Activated naive CD4-positive, alpha-beta T cell treated with anti-CD3 and anti-CD28 coated beads, Interleukin-2, amount 50 U/mL, for 24 hours (primary cell): ENCODE data around the gene RASA3.

ENCODE experiments used
- H3K27ac Mint-ChIP-seq: one replicate; pipeline ENCODE4 v1.8.0; 2021; ENCODE audit warnings: mild to moderate bottlenecking, mixed read lengths
- H3K27me3 Mint-ChIP-seq: one replicate; pipeline ENCODE4 v1.8.0; 2021; ENCODE audit warnings: mixed read lengths
- H3K36me3 Mint-ChIP-seq: one replicate; pipeline ENCODE4 v1.8.0; 2021; ENCODE audit warnings: mixed read lengths
- H3K4me1 Mint-ChIP-seq: one replicate; pipeline ENCODE4 v1.8.0; 2021; ENCODE audit warnings: mixed read lengths
- H3K4me3 Mint-ChIP-seq: one replicate; pipeline ENCODE4 v1.8.0; 2021; ENCODE audit warnings: mild to moderate bottlenecking, mixed read lengths
- H3K9me3 Mint-ChIP-seq: one replicate; pipeline ENCODE4 v1.8.0; 2021; ENCODE audit warnings: mixed read lengths

Gene RASA3

DNA sequence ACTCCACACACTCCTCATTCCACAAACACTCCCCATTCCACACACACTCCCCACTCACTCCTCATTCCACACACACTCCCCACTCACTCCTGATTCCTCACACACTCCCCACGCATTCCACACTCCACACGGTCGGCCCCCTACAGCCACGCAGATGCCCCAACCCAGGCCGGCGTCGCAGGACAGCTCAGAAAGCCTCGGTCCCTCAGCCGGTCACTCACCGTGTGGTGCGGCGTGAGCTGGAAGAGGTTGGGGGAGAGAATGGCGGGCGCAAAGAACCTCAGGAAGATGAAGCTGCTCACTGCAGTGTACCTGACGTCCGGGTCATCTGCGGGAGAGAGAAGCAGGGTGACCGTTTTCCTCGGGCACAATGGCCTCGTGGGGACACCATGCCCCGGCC, 119.5 kb downstream of the RASA3 start:
- Mint-ChIP-seq H3K9me3 (no peaks in the 10 kb centered on the region), H3K27me3 (no peaks in the 10 kb centered on the region), H3K36me3 (peaks cover 7% of the 10 kb centered on the region), H3K4me3 (no peak overlapping the region), H3K4me1 (peaks cover 4% of the 10 kb centered on the region), H3K27ac (no peak overlapping the region)

DNA sequence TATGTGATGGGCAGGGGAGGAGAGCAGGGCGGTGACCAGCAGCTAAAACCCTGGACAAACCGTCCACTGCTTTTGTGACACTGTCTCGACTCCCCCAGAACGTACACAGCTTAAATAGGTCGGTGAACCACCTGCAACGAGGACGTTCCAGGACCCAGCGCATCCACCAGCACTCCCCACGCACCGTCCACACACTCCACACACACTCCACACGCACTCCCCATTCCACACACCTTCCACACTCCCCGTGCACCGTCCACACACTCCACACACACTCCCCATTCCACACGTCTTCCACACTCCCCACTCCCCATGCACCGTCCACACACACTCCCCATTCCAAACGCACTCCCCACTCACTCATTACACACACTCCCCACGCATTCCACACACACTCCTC, 120.3 kb downstream of the RASA3 start:
- H3K27me3 Mint-ChIP-seq = no peaks in the 10 kb centered on the region
- no peak overlapping the region for H3K27ac Mint-ChIP-seq
- H3K36me3 Mint-ChIP-seq = peaks cover 7% of the 10 kb centered on the region
- no peaks in the 10 kb centered on the region for H3K9me3 Mint-ChIP-seq
- H3K4me1 Mint-ChIP-seq = peaks cover 4% of the 10 kb centered on the region
- H3K4me3 Mint-ChIP-seq = no peak overlapping the region

DNA sequence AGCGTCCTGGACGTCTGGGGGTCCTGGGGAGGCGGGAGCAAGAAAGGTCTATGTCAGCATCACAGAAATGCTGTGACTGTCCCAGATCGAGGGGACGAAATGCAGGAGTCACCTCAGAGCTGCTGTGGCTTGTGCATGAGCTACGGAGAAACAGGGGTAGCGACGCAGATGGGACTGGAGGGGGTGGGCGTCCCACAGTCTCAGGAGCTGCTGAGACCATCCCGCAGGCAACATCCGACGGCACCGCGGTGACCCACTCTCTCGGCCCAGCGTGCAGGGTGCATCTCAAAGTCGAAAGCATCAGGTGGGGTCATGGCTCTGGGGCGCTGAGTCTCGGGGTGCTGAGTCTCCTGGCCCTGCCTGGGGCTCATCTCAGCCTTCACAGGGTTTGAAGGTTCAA, 121.2 kb downstream of the RASA3 start:
- Mint-ChIP-seq H3K36me3 (peaks cover 7% of the 10 kb centered on the region), H3K4me3 (no peak overlapping the region), H3K27ac (peak overlapping the region; percentile 88), H3K27me3 (no peaks in the 10 kb centered on the region), H3K9me3 (no peaks in the 10 kb centered on the region), H3K4me1 (peaks cover 4% of the 10 kb centered on the region)

DNA sequence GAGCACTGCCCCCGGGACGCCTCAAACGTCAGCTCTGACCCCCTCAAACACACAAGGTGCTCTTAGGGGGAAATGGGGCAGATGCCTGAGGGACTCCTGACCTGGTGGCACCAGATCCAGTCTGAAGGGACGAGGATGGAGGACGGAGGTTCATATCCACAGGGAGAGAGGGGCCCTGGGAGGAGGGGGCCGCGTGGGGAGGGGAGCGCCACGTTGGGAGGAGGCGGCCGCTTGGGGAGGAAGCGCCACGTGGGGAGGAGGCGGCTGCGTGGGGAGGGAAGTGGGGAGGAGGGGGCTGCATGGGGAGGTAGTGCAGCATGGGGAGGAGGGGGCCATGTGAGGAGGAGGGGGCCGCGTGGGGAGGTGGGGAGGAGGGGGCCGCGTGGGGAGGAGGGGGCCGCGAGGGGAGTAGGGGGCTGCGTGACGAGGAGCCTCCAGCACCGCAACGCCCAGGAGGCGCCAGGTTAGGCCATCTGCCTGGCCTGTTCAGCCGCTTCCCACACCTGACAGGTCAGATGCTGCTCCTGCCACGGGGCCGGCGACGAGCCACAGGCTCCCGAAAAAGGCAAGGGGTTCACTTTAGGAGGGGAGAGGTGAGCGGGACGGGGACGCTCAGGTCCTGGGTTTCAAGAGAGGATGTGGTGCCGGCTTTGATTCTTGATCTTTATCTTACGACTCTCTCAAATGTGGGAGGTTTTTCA, 121.9 kb downstream of the RASA3 start:
- Mint-ChIP-seq H3K4me3 (no peak overlapping the region), H3K36me3 (peaks cover 6% of the 10 kb centered on the region), H3K27ac (peak overlapping the region; percentile 88), H3K27me3 (no peaks in the 10 kb centered on the region), H3K4me1 (peaks cover 4% of the 10 kb centered on the region), H3K9me3 (no peaks in the 10 kb centered on the region)

DNA sequence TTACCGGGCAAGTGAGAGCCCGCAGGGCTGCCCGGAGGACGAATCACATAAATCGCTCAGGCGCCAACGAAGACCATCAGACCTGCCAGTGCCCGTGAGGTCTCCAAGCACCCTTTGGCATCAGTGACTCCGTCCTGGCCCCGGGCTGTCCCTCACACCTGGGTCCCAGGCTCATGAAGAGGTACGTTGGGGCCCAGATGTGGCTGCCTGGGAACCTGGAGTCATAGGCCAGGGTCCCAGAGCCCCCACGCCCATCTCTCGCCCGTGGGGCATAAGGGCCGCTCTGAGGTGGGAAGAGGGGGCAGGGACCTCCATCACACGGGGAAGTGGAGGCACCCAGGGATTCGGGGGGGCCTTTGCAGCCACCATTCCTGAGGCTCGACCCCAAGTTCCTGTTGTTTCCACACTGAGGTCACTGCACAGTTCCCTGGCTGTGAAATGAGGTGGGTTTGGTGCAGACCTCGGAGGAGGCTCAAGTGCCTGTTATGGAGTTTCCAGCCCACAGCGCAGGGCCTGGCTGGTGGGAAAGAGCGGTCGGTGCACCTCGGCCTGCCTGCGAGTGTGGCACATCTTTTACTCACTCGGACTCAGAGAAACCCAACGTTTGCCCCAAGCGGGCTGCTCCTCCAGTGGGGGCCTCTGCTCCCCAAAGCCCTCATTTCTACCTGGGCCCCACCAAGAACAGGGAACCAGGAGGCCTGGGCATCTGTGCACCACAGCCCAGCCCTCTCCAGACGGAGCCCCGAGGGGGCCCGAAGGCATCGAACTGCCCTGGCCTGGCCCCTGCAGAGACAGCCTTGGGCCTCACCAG, 122.6 kb downstream of the RASA3 start:
- no peak overlapping the region for H3K4me3 Mint-ChIP-seq
- peaks cover 4% of the 10 kb centered on the region for H3K4me1 Mint-ChIP-seq
- H3K27me3 Mint-ChIP-seq = no peaks in the 10 kb centered on the region
- no peak overlapping the region for H3K27ac Mint-ChIP-seq
- H3K36me3 Mint-ChIP-seq = peaks cover 6% of the 10 kb centered on the region
- no peaks in the 10 kb centered on the region for H3K9me3 Mint-ChIP-seq

DNA sequence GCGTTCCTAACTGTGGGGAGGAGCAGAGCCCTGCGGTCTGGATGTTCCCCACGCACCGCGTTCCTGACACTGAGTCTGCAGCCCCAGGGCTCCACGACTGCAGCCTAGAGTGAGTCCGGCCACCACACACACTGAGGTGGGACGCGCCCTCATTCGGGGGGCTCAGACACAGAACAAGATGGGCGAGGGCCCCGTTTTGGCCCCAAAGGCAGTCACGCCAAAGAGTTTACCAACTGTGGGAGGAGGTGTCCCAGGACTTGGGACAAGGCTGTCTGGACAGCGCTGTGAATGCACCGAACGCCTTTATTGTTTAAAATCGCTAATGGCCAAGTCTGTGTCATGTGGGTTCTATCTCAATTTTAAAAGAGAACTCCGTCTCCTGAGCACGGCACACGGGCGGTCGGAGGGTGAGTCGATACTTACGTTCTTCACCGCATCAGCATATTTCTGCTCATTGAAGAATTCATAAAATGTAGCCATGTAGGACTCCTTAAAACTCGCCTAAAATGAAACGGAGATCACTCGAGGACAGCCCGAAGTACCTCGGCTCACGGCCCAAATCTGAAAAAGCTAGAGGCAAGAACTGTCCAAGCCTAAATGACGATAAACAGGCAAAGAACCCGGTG, 123.3 kb downstream of the RASA3 start:
- Mint-ChIP-seq H3K36me3 (peaks cover 8% of the 10 kb centered on the region), H3K27ac (peak overlapping the region; percentile 51), H3K9me3 (no peaks in the 10 kb centered on the region), H3K27me3 (no peaks in the 10 kb centered on the region), H3K4me3 (no peak overlapping the region), H3K4me1 (peaks cover 4% of the 10 kb centered on the region)

DNA sequence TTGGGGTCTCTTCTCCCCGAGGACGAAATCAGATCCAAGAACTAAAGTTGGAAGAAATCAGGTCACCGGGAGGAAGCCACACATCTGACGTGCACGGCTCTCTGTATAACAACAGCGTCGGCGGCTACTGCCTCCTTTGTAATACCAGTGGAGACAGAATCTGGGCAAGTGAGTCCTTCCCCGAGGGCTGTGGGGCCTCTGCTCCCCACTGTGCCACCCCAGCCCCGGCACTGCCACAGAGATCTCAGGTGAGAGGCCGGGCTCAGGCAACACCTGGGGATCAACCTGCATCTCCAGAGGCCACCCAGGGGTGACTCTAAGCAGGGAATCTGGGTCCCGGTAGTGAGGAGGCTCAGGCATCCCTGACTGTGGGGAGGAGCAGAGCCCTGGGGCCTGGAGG, 124.9 kb downstream of the RASA3 start:
- H3K36me3 Mint-ChIP-seq = peaks cover 8% of the 10 kb centered on the region
- H3K27me3 Mint-ChIP-seq = no peaks in the 10 kb centered on the region
- H3K4me1 Mint-ChIP-seq = peaks cover 4% of the 10 kb centered on the region
- no peaks in the 10 kb centered on the region for H3K9me3 Mint-ChIP-seq
- no peak overlapping the region for H3K27ac Mint-ChIP-seq
- no peak overlapping the region for H3K4me3 Mint-ChIP-seq

DNA sequence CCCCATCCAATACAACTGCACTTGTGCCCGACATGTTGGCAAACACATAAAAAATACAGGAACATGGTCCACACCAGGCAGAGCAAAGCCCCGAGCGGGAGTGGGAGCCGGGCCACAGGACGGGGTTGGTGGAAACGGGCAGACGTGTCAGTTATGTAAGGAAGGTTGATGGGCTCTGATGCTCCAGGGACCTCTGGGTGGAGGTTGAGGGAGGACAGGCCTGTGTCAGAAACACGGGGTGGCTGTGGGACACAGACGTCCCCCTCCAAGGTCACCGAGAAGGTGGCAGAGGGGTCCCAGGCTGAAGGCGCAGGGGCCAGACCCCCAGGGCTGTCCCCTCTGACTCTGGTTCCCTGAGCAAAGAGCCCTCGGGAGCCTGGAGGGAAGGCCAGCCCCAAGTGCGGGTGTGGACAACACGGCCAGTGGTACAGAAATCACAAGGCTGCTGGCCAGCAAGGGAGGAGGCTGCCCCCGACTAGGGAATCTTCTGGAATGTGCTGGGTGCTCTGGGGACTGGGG, 127.2 kb downstream of the RASA3 start:
- Mint-ChIP-seq H3K27me3 (no peaks in the 10 kb centered on the region), H3K27ac (no peak overlapping the region), H3K4me3 (no peak overlapping the region), H3K9me3 (no peaks in the 10 kb centered on the region), H3K36me3 (peaks cover 2% of the 10 kb centered on the region), H3K4me1 (no peaks in the 10 kb centered on the region)

DNA sequence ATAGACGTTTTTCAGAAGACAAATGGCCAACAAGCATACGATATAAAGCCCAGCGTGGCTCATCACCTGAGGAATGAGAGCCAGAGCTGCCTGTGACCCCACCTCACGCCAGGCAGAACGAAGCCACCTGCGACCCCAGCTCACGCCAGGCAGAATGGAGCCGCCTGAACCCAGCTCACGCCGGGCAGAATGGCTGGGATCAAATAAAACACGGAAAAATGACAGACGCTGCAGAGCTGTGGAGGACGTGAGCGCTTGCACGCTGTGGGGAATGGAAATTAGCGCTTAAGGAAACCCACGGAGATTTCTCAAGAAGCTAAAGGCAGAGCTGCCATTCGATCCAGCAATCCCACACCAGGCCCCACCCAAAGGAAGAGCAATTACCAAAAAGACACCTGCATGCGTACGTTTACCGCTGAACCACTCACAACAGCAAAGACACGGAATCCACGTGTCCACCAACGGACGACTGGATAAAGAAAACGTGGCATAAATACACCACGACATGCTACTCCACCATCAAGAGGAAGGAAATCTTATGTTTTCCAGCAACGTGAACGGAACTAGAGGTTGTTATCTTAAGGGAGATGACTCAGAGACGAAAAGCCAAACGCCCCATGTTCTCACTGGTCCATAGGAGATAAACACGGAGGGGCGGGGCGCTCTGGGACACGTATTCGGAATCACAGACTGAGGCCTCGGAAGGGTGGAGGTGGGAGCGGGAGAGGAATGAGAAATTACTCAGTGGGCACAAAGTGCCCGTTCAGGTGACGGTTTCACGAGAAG, 127.8 kb downstream of the RASA3 start:
- Mint-ChIP-seq H3K36me3 (peaks cover 2% of the 10 kb centered on the region), H3K4me1 (no peaks in the 10 kb centered on the region), H3K27me3 (no peaks in the 10 kb centered on the region), H3K4me3 (no peak overlapping the region), H3K27ac (peak overlapping the region; percentile 72), H3K9me3 (no peaks in the 10 kb centered on the region)

DNA sequence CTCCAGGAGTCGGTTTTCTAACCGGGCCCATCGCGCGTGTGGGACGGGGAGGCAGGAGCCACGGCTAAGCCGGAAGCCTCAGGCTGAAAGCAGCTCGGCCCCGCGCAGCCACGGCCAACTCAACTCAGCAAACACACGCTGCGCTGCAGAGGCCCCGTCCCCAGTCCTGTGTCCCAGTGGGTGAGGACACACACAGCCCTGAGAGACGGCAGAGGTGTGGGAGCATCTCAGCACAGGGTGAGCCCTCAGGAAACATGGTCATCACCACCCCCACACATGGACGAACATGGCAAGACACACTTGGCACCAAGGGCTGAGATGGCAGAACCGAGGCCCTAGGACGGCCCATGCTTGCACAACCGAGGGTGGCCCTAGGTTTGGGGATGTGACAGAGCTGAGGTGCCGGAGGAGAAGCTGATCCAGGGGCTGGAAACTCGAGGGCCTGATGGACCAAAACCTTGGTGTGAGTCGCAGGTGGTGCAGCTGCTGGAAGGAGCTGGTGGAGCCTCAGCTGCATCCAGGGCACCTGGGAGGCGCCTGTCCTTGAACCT, 129.6 kb downstream of the RASA3 start:
- peaks cover 4% of the 10 kb centered on the region for H3K36me3 Mint-ChIP-seq
- H3K27ac Mint-ChIP-seq = peak overlapping the region; percentile 68
- no peaks in the 10 kb centered on the region for H3K27me3 Mint-ChIP-seq
- H3K4me1 Mint-ChIP-seq = no peaks in the 10 kb centered on the region
- no peaks in the 10 kb centered on the region for H3K9me3 Mint-ChIP-seq
- H3K4me3 Mint-ChIP-seq = no peak overlapping the region

DNA sequence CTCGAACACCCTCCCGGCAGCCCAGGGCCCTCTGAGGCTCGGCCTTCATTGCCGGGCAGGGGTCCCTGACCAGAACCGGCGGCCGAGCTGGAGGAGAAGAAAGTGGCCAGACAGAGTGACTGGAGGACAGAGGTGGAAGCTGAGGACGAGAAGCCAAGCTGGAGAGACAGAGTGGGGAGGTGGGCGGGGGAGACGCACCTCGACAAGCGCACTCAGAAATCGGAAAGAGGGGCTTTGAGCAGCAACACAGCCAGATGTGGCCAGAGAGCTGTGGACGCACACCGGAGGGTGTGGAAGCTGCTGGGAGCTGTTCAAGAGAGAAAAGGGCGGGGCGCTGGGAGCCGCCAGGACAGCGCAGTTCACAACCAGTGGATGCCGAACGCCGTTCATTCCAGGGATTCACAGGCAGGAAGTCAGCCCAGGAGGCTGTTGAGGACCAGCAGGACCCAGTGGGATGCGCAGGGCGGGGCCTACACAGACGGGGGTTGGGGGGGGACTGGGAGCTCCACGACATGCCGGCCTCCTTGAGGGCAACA, 130.3 kb downstream of the RASA3 start:
- H3K27me3 Mint-ChIP-seq = no peaks in the 10 kb centered on the region
- no peaks in the 10 kb centered on the region for H3K4me1 Mint-ChIP-seq
- H3K36me3 Mint-ChIP-seq = peaks cover 4% of the 10 kb centered on the region
- H3K4me3 Mint-ChIP-seq = no peak overlapping the region
- no peaks in the 10 kb centered on the region for H3K9me3 Mint-ChIP-seq
- H3K27ac Mint-ChIP-seq = peak overlapping the region; percentile 35

DNA sequence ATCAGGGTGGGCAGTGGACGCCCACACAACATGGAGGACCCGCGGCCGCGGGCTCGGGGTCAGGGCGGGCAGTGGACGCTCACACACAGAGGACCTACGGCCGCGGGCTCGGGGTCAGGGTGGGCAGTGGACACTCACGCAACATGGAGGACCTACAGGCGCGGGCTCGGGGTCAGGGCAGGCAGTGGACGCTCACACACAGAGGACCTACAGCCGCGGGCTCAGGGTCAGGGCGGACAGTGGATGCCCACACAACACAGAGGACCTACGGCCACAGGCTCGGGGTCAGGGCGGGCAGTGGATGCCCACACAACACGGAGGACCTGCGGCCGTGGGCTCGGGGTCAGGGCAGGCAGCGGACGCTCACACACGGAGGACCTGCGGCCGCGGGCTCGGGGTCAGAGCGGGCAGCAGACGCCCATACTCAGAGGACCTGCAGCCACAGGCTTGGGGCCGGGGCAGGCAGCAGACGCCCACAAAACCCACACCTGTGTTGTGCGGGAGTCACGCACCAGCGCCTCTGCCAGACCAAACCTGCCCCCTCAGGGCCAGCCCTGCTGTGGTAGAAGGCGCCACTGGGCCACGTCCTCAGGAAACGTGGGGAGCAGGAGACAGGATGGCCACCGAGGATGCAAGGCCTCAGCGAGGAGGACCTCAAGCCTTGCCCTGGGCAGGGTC, 131.0 kb downstream of the RASA3 start:
- H3K4me3 Mint-ChIP-seq = no peak overlapping the region
- no peaks in the 10 kb centered on the region for H3K9me3 Mint-ChIP-seq
- peak overlapping the region; percentile 35 for H3K27ac Mint-ChIP-seq
- H3K36me3 Mint-ChIP-seq = peaks cover 4% of the 10 kb centered on the region
- no peaks in the 10 kb centered on the region for H3K27me3 Mint-ChIP-seq
- H3K4me1 Mint-ChIP-seq = no peaks in the 10 kb centered on the region

DNA sequence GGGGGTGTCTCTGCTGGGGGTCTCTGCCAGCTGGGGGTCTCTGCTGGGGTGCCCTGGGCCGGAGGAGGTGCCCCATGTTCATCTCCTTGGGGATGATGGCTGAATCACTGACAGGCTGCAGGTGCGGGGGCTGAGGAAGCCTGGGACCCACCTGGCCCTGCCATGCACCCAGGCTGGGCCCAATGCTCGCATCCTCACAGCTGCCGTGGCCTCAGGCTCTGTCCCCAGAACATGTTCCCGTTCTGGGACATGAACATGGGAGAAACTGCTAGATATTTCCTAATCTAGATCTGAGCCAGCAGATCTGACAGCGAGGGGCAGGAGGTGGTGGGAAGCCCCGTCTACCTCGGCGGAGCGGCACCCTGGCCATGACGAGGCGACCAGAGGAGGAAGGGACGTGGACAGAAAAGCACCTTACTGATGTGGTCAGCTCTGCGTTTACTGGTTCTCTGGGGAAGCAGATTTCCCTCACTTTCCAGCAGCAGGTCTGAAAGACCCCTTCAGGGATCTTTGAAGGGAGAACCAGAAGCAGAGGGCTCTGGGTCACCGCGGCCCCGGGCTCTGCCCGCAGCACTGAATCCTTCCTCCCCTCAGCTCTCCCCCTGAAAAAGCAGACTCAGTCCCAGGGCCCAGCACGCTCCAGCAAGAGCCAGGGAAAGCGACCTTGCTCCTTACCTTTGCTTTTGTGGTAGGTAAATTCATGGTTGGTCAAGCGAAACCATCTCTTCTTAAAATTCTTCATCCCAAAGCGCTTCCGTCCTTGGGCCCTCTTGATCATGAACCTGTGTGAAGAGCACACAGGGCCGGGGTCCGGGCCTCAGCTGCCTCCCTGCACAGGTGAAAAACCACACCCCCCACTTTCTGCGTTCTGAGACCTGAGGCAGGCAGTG, 132.0 kb downstream of the RASA3 start:
- no peaks in the 10 kb centered on the region for H3K27me3 Mint-ChIP-seq
- no peak overlapping the region for H3K4me3 Mint-ChIP-seq
- H3K36me3 Mint-ChIP-seq = peaks cover 4% of the 10 kb centered on the region
- H3K9me3 Mint-ChIP-seq = no peaks in the 10 kb centered on the region
- H3K27ac Mint-ChIP-seq = no peak overlapping the region
- H3K4me1 Mint-ChIP-seq = no peaks in the 10 kb centered on the region

DNA sequence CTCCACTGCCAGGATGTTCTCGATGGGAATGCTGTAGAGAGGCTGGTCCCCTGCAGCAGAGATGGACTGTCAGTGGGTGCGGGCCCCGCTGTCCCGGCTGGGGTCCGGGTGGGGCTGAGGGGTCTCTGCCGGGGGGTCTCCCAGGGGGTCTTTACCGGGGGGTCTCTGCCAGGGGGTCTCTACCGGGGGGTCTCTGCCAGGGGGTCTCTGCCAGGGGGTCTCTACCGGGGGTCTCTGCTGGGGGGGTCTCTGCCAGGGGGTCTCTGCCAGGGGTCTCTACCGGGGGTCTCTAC, 132.9 kb downstream of the RASA3 start:
- Mint-ChIP-seq H3K9me3 (no peaks in the 10 kb centered on the region), H3K4me1 (peaks cover under 1% of the 10 kb centered on the region), H3K36me3 (peaks cover 1% of the 10 kb centered on the region), H3K27ac (no peak overlapping the region), H3K4me3 (no peak overlapping the region), H3K27me3 (no peaks in the 10 kb centered on the region)
